Esophagus squamous epithelium (tissue), 4 donors: ENCODE measurements around the gene STAM.

Experiments used
- CTCF ChIP-seq, 6 experiments: fragments of 450-650 bp in 4 of 6; fragments of 200-600 bp in 2 of 6; sonication (generic) in 2 of 6; IDR thresholded peaks; one replicate each; pipeline ENCODE4 v1.5.1; 2016 to 2019; ENCODE audit warnings: antibody characterized with exemption in 6 of 6, mild to moderate bottlenecking in 4 of 6, moderate library complexity in 4 of 6
- POLR2A ChIP-seq, 4 donors: fragments of 450-650 bp; IDR thresholded peaks; one replicate each; pipeline ENCODE4 v1.6.1; 2017; ENCODE audit warnings: antibody characterized with exemption in 4 of 4, mild to moderate bottlenecking in 4 of 4, moderate library complexity in 3 of 4

GRCh38 chr10:17698696-17699095 is 54.7 kb downstream of the STAM start:
- TF ChIP-seq CTCF (IDR thresholded peaks at IDR 0.05) (no peak), POLR2A (IDR thresholded peaks at IDR 0.05) (no peak)
